ENCODE data around the gene ARHGEF19. TPM values are rescaled to one million over a fixed set of nuclear protein-coding genes. Genes with fewer than 3 reads are reported as not detected.

ARHGEF19 gene
- total and polyA plus RNA-seq, 9 of the 15 experiments (the other 6 are each of a cell fraction or from before 2014, with no cell fraction given): 0.73 to 21.0 (median 5.2) TPM

Small RNAs within 50 kb of the gene (small RNA-seq; reads per million reads assigned to genes)
- gene MT1XP1: not detected

Other genes starting within 250 kb of the ARHGEF19 start
Only the 7 nearest of the 12 such genes appear.
- gene CLCNKA, start 190.6 kb downstream of the ARHGEF19 start, total RNA-seq (2014; rRNA removed): 0.18 TPM in 1 of 2 replicates, not detected in the other
- gene CLCNKA, start 190.6 kb downstream of the ARHGEF19 start, total RNA-seq (2014; rRNA removed; fragmentation: Illumina TruSeq; extraction: Trizol): not detected in 2 replicates
- gene CLCNKA, start 190.6 kb downstream of the ARHGEF19 start, total RNA-seq (2015; rRNA removed; fragmentation: Illumina TruSeq; extraction: Trizol): not detected in 2 replicates
- gene CLCNKA, start 190.6 kb downstream of the ARHGEF19 start, total RNA-seq (2021): 0.07 and 0.18 TPM in 2 replicates
- gene CLCNKA, start 190.6 kb downstream of the ARHGEF19 start, polyA plus RNA-seq (2011; rRNA removed): 0.10 and 0.45 TPM in 2 replicates
- 0.10 TPM in 1 of 2 replicates, not detected in the other for gene CLCNKA, start 190.6 kb downstream of the ARHGEF19 start, polyA plus RNA-seq (2014; fragmentation: Illumina TruSeq; extraction: Trizol)
- under 1 TPM in 1 of 2 experiments, not detected in 1; 0.03 TPM for gene CLCNKA, start 190.6 kb downstream of the ARHGEF19 start, polyA plus RNA-seq (2014; fragmentation: Nextera tagmentation; extraction: Ambion mirVana)
- 0.37 TPM in 1 of 2 replicates, not detected in the other for gene CLCNKA, start 190.6 kb downstream of the ARHGEF19 start, polyA plus RNA-seq (2014; rRNA removed)
- 0.64 and 1.6 TPM in 2 replicates for gene CLCNKB, start 168.9 kb downstream of the ARHGEF19 start, total RNA-seq (2014; rRNA removed)
- 0.32 and 0.40 TPM in 2 replicates for gene CLCNKB, start 168.9 kb downstream of the ARHGEF19 start, total RNA-seq (2014; rRNA removed; fragmentation: Illumina TruSeq; extraction: Trizol)
- gene CLCNKB, start 168.9 kb downstream of the ARHGEF19 start, total RNA-seq (2015; rRNA removed; fragmentation: Illumina TruSeq; extraction: Trizol): 0.19 and 0.29 TPM in 2 replicates
- 1.1 TPM in 2 replicates for gene CLCNKB, start 168.9 kb downstream of the ARHGEF19 start, total RNA-seq (2021)
- gene CLCNKB, start 168.9 kb downstream of the ARHGEF19 start, polyA plus RNA-seq (2011; rRNA removed): 1.4 and 4.0 TPM in 2 replicates
- 0.97 and 1.1 TPM in 2 replicates for gene CLCNKB, start 168.9 kb downstream of the ARHGEF19 start, polyA plus RNA-seq (2014; fragmentation: Illumina TruSeq; extraction: Trizol)
- under 1 TPM; 0.08 to 0.49 TPM for gene CLCNKB, start 168.9 kb downstream of the ARHGEF19 start, polyA plus RNA-seq (2014; fragmentation: Nextera tagmentation; extraction: Ambion mirVana)
- 1.2 and 1.7 TPM in 2 replicates for gene CLCNKB, start 168.9 kb downstream of the ARHGEF19 start, polyA plus RNA-seq (2014; rRNA removed)
- gene FAM131C, start 139.0 kb downstream of the ARHGEF19 start, total RNA-seq (2014; rRNA removed): not detected in 2 replicates
- not detected in 2 replicates for gene FAM131C, start 139.0 kb downstream of the ARHGEF19 start, total RNA-seq (2014; rRNA removed; fragmentation: Illumina TruSeq; extraction: Trizol)
- gene FAM131C, start 139.0 kb downstream of the ARHGEF19 start, total RNA-seq (2015; rRNA removed; fragmentation: Illumina TruSeq; extraction: Trizol): not detected in 2 replicates
- 0.16 and 0.18 TPM in 2 replicates for gene FAM131C, start 139.0 kb downstream of the ARHGEF19 start, total RNA-seq (2021)
- 0.10 and 0.12 TPM in 2 replicates for gene FAM131C, start 139.0 kb downstream of the ARHGEF19 start, polyA plus RNA-seq (2011; rRNA removed)
- gene FAM131C, start 139.0 kb downstream of the ARHGEF19 start, polyA plus RNA-seq (2014; fragmentation: Illumina TruSeq; extraction: Trizol): 0.11 TPM in 1 of 2 replicates, not detected in the other
- not detected for gene FAM131C, start 139.0 kb downstream of the ARHGEF19 start, polyA plus RNA-seq (2014; fragmentation: Nextera tagmentation; extraction: Ambion mirVana)
- 0.29 TPM in 1 of 2 replicates, not detected in the other for gene FAM131C, start 139.0 kb downstream of the ARHGEF19 start, polyA plus RNA-seq (2014; rRNA removed)
- not detected in 2 replicates for gene EPHA2, start 56.6 kb downstream of the ARHGEF19 start, total RNA-seq (2014; rRNA removed)
- gene EPHA2, start 56.6 kb downstream of the ARHGEF19 start, total RNA-seq (2014; rRNA removed; fragmentation: Illumina TruSeq; extraction: Trizol): 0.04 and 0.06 TPM in 2 replicates
- not detected in 2 replicates for gene EPHA2, start 56.6 kb downstream of the ARHGEF19 start, total RNA-seq (2015; rRNA removed; fragmentation: Illumina TruSeq; extraction: Trizol)
- gene EPHA2, start 56.6 kb downstream of the ARHGEF19 start, total RNA-seq (2021): 0.36 and 0.40 TPM in 2 replicates
- 0.16 and 0.17 TPM in 2 replicates for gene EPHA2, start 56.6 kb downstream of the ARHGEF19 start, polyA plus RNA-seq (2011; rRNA removed)
- gene EPHA2, start 56.6 kb downstream of the ARHGEF19 start, polyA plus RNA-seq (2014; fragmentation: Illumina TruSeq; extraction: Trizol): 0.07 and 0.12 TPM in 2 replicates
- not detected for gene EPHA2, start 56.6 kb downstream of the ARHGEF19 start, polyA plus RNA-seq (2014; fragmentation: Nextera tagmentation; extraction: Ambion mirVana)
- gene EPHA2, start 56.6 kb downstream of the ARHGEF19 start, polyA plus RNA-seq (2014; rRNA removed): 0.05 TPM in 2 replicates
- 19.9 and 27.8 TPM in 2 replicates for gene CPLANE2, start 24.5 kb upstream of the ARHGEF19 start, total RNA-seq (2014; rRNA removed)
- 3.3 and 3.7 TPM in 2 replicates for gene CPLANE2, start 24.5 kb upstream of the ARHGEF19 start, total RNA-seq (2014; rRNA removed; fragmentation: Illumina TruSeq; extraction: Trizol)
- 8.0 and 8.3 TPM in 2 replicates for gene CPLANE2, start 24.5 kb upstream of the ARHGEF19 start, total RNA-seq (2015; rRNA removed; fragmentation: Illumina TruSeq; extraction: Trizol)
- 17.8 and 20.9 TPM in 2 replicates for gene CPLANE2, start 24.5 kb upstream of the ARHGEF19 start, total RNA-seq (2021)
- 10.9 and 15.9 TPM in 2 replicates for gene CPLANE2, start 24.5 kb upstream of the ARHGEF19 start, polyA plus RNA-seq (2011; rRNA removed)
- gene CPLANE2, start 24.5 kb upstream of the ARHGEF19 start, polyA plus RNA-seq (2014; fragmentation: Illumina TruSeq; extraction: Trizol): 8.1 and 13.6 TPM in 2 replicates
- under 1 TPM; 0.17 to 0.32 TPM for gene CPLANE2, start 24.5 kb upstream of the ARHGEF19 start, polyA plus RNA-seq (2014; fragmentation: Nextera tagmentation; extraction: Ambion mirVana)
- 10.3 and 15.5 TPM in 2 replicates for gene CPLANE2, start 24.5 kb upstream of the ARHGEF19 start, polyA plus RNA-seq (2014; rRNA removed)
- gene FBXO42, start 139.8 kb upstream of the ARHGEF19 start, total RNA-seq (2014; rRNA removed): 11.6 and 13.6 TPM in 2 replicates
- gene FBXO42, start 139.8 kb upstream of the ARHGEF19 start, total RNA-seq (2014; rRNA removed; fragmentation: Illumina TruSeq; extraction: Trizol): 14.6 and 17.4 TPM in 2 replicates
- 15.5 and 17.5 TPM in 2 replicates for gene FBXO42, start 139.8 kb upstream of the ARHGEF19 start, total RNA-seq (2015; rRNA removed; fragmentation: Illumina TruSeq; extraction: Trizol)
- 21.2 and 24.1 TPM in 2 replicates for gene FBXO42, start 139.8 kb upstream of the ARHGEF19 start, total RNA-seq (2021)
- gene FBXO42, start 139.8 kb upstream of the ARHGEF19 start, polyA plus RNA-seq (2011; rRNA removed): 23.6 and 37.6 TPM in 2 replicates
- gene FBXO42, start 139.8 kb upstream of the ARHGEF19 start, polyA plus RNA-seq (2014; fragmentation: Illumina TruSeq; extraction: Trizol): 20.8 and 24.8 TPM in 2 replicates
- 1 to 10 TPM; 7.2 to 8.0 TPM for gene FBXO42, start 139.8 kb upstream of the ARHGEF19 start, polyA plus RNA-seq (2014; fragmentation: Nextera tagmentation; extraction: Ambion mirVana)
- gene FBXO42, start 139.8 kb upstream of the ARHGEF19 start, polyA plus RNA-seq (2014; rRNA removed): 15.4 and 20.1 TPM in 2 replicates
- 72.9 and 112 TPM in 2 replicates for gene SZRD1, start 154.6 kb upstream of the ARHGEF19 start, total RNA-seq (2014; rRNA removed)
- gene SZRD1, start 154.6 kb upstream of the ARHGEF19 start, total RNA-seq (2014; rRNA removed; fragmentation: Illumina TruSeq; extraction: Trizol): 48.5 and 53.3 TPM in 2 replicates
- gene SZRD1, start 154.6 kb upstream of the ARHGEF19 start, total RNA-seq (2015; rRNA removed; fragmentation: Illumina TruSeq; extraction: Trizol): 80.1 and 88.3 TPM in 2 replicates
- gene SZRD1, start 154.6 kb upstream of the ARHGEF19 start, total RNA-seq (2021): 145 and 149 TPM in 2 replicates
- gene SZRD1, start 154.6 kb upstream of the ARHGEF19 start, polyA plus RNA-seq (2011; rRNA removed): 82.5 and 83.2 TPM in 2 replicates
- gene SZRD1, start 154.6 kb upstream of the ARHGEF19 start, polyA plus RNA-seq (2014; fragmentation: Illumina TruSeq; extraction: Trizol): 143 and 171 TPM in 2 replicates
- gene SZRD1, start 154.6 kb upstream of the ARHGEF19 start, polyA plus RNA-seq (2014; fragmentation: Nextera tagmentation; extraction: Ambion mirVana): 1 to 10 TPM; 3.9 to 7.2 TPM
- gene SZRD1, start 154.6 kb upstream of the ARHGEF19 start, polyA plus RNA-seq (2014; rRNA removed): 82.5 and 110 TPM in 2 replicates

All from K562 (cell line).